GM12875 (cell line): ENCODE results near the gene ZNF775.

ENCODE experiments used
- H3K4me3 ChIP-seq: one replicate; pipeline ENCODE4 v1.5.1; 2011; ENCODE audit warnings: low read depth, low read length, control low read depth
- CTCF ChIP-seq: IDR thresholded peaks from 2 replicates; pipeline ENCODE4 v1.5.1; 2011; ENCODE audit warnings: low read depth, mild to moderate bottlenecking, control low read depth, inconsistent platforms, low read length, moderate library complexity, borderline replicate concordance; ENCODE audit not compliant: insufficient read depth

Gene ZNF775

DNA sequence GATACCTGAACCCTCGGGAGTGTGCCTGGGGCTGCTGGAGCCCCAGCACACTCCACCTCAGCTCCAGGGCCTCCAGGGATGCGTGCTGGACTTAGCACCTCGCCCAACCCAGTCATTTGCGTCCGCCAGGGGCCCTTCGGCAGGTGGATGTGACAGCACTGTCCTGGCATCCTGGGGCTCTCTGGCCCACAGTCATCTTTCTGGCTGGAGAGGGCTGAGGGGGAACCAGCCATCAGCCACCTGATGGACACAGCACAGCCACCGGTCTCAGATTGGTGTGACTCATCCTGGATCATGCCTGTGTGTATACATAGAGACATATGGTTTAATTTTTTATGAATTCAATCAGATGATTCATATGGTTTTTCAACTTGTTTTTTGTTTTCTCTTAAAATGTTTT, 11.1 kb downstream of the ZNF775 start:
- no peak overlapping the region for H3K4me3 ChIP-seq
- TF ChIP-seq CTCF, result no peak

- H3K4me3 ChIP-seq, result no peak overlapping the region
Measured at GRCh38 chr7:150393325-150393724, 14.2 kb downstream of the ZNF775 start.

GRCh38 chr7:150396426-150396825, 17.3 kb downstream of the ZNF775 start:
- TF ChIP-seq CTCF, result no peak
- H3K4me3 ChIP-seq, result no peak overlapping the region

More at GRCh38 chr7:150393325-150393724, 14.2 kb downstream of the ZNF775 start:
- TF ChIP-seq CTCF, result no peak

GRCh38 chr7:150396851-150397260, 17.7 kb downstream of the ZNF775 start:
- no peak for TF ChIP-seq CTCF
- H3K4me3 ChIP-seq, result no peak overlapping the region

DNA sequence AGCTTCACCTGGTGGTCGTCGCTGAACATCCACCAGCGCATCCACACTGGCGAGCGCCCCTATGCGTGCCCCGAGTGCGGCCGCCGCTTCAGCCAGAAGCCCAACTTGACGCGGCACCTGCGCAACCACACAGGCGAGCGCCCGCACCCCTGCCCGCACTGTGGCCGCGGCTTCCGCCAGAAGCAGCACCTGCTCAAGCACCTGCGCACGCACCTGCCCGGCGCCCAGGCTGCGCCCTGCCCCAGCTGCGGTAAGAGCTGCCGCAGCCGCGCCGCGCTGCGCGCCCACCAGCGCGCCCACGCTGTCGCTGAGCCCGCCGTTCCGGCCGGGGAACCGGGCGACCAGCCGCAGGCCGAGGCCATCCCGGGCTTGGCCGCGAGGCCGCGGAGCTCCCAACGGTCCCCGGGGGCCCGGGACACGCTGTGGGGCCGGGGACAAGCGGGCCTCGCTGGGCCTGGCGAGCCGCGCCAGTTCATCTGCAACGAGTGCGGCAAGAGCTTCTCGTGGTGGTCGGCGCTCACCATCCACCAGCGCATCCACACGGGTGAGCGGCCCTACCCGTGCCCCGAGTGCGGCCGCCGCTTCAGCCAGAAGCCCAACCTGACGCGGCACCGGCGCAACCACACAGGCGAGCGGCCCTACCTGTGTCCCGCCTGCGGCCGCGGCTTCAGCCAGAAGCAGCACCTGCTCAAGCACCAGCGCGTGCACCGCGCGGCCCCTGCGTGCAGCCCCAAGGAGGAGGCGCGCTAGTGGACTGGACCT, 18.4 kb downstream of the ZNF775 start:
- TF ChIP-seq CTCF, result no peak

DNA sequence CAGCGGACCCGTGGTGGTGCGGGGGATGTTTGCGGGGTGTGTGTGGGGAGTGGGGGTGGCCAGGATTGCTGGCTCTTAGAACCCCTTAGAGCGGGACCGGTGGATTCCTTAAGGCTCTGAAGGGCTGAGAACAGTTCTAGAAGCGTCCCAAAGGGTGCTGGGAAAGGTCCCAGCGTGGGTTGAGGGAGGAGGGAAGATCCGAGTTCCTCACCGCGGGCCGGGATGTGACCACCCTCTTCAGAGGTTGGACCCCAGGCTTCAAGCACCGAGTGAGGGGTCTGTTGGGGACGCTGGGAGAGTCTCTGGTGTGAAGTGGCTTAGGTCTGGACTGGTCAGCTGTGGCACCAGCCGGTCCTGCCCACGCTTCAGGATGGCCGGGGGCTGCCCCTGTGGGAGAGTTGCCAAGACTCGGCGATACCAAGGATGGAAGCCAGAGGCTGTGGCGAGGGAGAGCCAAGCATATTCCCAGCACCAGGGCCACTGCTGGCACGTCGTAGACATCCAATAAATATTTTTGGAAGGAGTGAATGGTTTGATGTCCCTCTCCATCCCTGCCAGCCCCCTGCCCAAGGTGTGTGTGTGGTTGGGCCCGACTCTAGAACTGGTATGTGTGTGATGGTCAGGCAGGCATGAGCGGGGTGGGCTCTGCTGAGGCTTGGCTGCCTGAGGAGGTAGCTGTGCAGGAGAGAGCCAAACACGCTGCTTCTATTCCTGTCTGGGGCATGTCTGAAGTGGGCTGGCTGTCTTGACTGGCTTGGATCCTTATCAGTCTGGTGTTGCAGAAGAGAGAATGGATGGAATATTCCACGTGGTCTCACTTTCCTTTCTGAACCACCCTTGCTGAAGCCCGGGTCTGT, 19.2 kb downstream of the ZNF775 start:
- H3K4me3 ChIP-seq, result no peak overlapping the region
- no peak for TF ChIP-seq CTCF

More for the DNA sequence above, 18.4 kb downstream of the ZNF775 start:
- H3K4me3 ChIP-seq, result no peak overlapping the region

DNA sequence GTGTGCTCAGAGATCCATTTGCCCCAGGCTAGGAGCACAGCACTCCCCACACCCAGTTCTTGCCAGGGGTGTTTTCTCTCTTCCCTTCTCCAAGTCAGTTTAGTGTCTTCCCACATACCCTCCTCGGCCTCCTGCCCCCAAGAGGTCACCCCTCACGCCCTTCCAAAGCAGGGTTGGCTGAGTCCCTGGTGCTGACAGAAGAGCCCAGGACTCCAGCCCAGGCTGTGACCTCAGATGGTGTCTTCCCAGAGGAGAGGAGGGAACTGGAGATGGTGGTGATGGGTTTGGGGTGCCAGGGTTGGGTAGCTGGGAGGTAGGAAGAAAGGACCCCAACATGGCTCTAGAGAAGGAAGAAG, 19.8 kb downstream of the ZNF775 start:
- no peak for TF ChIP-seq CTCF

More for the DNA sequence above, 19.8 kb downstream of the ZNF775 start:
- H3K4me3 ChIP-seq, result no peak overlapping the region
